Tracheal epithelial cell (primary cell): ENCODE measurements around the gene FLG. TPM values are rescaled to one million over a fixed set of nuclear protein-coding genes. Genes with fewer than 3 reads are reported as not detected.

Experiments
- total RNA-seq: library from RNA; depleted of rRNA; stranded (reverse); fragments of >200 nt; gene quantifications from 2 replicates; pipeline ENCODE4 v1.2.1, GENCODE V29; 2014

FLG gene
- total RNA-seq: 0.43 and 0.96 TPM in 2 replicates

DNA sequence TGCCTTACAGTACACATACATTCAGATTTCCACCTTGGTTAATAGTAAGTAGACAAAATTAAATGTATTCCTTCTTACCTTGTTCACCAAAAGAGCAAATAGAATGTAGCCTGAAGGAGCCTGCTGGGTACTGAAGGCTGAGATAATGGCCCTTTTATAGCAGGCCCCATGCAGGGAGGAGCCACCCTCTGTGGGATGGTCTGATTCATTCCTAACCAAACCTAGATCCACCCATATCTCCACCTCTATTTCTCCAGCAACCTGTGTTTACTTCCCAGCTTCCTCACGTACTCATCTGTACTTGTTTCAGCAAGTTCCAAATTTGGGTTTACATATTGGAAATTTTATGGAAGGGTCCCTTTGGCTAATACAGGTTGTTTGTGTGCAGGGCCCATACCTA is at the start of gene FLG:
TSS of gene FLG (minus strand) at position 129 of the 400 bp plus-strand sequence. CDS start 9,783 bp downstream, outside the sequence.

DNA sequence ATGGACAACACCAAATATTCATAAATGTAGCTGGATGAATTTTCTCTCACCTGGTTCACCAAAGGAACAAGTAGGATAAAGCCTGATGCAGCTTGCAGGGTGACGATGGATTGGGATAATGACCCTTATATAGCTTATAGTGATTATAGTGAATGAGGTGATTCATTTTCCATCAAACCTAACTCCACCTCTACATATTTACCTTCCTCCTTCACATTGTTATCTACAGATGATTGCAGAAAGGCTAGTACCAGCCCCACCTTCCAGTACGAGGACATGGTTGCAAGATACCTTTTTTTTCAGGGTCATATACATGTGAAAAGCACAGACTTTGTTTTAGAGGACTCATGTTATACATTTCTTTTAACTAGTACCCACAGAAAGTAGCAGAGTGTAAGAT is 34.9 kb upstream of the FLG start, which contains the start of gene FLG2:
TSS of gene FLG2 (minus strand) at position 101 of the 400 bp plus-strand sequence. CDS start 1,122 bp downstream, outside the sequence.

Other genes with a start within 250 kb of the FLG start
- gene TCHHL1, start 236.2 kb downstream of the FLG start, total RNA-seq: not detected in 2 replicates
- under 0.01 TPM in 2 replicates for gene TCHH, start 209.8 kb downstream of the FLG start, total RNA-seq
- 0.21 and 0.72 TPM in 2 replicates for gene RPTN, start 166.0 kb downstream of the FLG start, total RNA-seq
- gene HRNR, start 101.0 kb downstream of the FLG start, total RNA-seq: 0.24 TPM in 1 of 2 replicates, not detected in the other
- gene FLG2, start 34.8 kb upstream of the FLG start, total RNA-seq: not detected in 2 replicates
- 0.72 and 0.85 TPM in 2 replicates for gene CRNN, start 89.0 kb upstream of the FLG start, total RNA-seq
- not detected in 2 replicates for gene LCE5A, start 185.6 kb upstream of the FLG start, total RNA-seq
- 4.3 and 5.1 TPM in 2 replicates for gene CRCT1, start 189.2 kb upstream of the FLG start, total RNA-seq
- gene LCE3E, start 241.5 kb upstream of the FLG start, total RNA-seq: 0.48 TPM in 1 of 2 replicates, not detected in the other